DND-41 (cell line): ENCODE measurements around the gene SNAPC1.

Experiments
- EZH2 ChIP-seq: IDR thresholded peaks from 3 replicates; pipeline ENCODE4 v1.6.1; 2012; ENCODE audit warnings: borderline replicate concordance, low read depth, mild to moderate bottlenecking, moderate library complexity, low read length, inconsistent platforms; ENCODE audit not compliant: severe bottlenecking
- TF ChIP-seq, protein P1 (sequence below): IDR thresholded peaks from 2 replicates; pipeline ENCODE4 v1.5.1; 2012; ENCODE audit warnings: borderline replicate concordance, low read length, moderate library complexity, mild to moderate bottlenecking; ENCODE audit not compliant: poor library complexity, severe bottlenecking; ENCODE audit errors: extremely low read depth

DNA sequence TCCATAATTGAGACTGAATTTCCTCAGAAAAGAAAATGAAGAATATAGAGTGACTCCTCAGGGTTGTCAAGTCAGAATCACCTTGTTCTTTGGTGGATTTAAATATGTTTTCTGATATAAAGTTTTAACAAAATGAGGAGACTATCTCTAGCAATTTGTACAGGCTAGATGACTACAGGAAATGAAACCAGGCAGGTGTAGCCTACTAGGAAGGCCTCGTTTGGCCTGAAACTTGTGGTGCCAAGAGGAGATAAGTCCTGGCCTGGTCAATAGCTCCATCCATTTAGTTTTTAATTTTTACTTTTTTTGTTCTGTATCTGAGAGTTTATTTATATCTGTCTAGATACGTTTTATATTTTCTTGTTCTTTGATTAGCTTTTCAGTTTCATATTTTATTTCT lies 41.5 kb downstream of the SNAPC1 start:
- TF ChIP-seq, protein P1, sequence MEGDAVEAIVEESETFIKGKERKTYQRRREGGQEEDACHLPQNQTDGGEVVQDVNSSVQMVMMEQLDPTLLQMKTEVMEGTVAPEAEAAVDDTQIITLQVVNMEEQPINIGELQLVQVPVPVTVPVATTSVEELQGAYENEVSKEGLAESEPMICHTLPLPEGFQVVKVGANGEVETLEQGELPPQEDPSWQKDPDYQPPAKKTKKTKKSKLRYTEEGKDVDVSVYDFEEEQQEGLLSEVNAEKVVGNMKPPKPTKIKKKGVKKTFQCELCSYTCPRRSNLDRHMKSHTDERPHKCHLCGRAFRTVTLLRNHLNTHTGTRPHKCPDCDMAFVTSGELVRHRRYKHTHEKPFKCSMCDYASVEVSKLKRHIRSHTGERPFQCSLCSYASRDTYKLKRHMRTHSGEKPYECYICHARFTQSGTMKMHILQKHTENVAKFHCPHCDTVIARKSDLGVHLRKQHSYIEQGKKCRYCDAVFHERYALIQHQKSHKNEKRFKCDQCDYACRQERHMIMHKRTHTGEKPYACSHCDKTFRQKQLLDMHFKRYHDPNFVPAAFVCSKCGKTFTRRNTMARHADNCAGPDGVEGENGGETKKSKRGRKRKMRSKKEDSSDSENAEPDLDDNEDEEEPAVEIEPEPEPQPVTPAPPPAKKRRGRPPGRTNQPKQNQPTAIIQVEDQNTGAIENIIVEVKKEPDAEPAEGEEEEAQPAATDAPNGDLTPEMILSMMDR, result no peak
- TF ChIP-seq EZH2, result no peak
